ENCODE data around the gene ZP1.

GRCh38 chr11:60876168-60876485 is 8.8 kb downstream of the ZP1 start:
- TF ChIP-seq CTCF (IDR thresholded peaks at IDR 0.05) (no peak), POLR2AphosphoS5 (IDR thresholded peaks at IDR 0.05) (no peak), EP300 (IDR thresholded peaks at IDR 0.05) (no peak), POLR2A (IDR thresholded peaks at IDR 0.05) (no peak)

Measured in upper lobe of left lung (tissue), 4 donors.